ENCODE results near the gene GRID1. TPM values are rescaled to one million over a fixed set of nuclear protein-coding genes. Genes with fewer than 3 reads are reported as not detected.

Gene GRID1
- total RNA-seq, 1 donor from 2014 or later, result 0.60 TPM

- H3K36me3 Mint-ChIP-seq (ENCODE audit: low read depth), result peaks cover 2% of the 10 kb centered on the region
- H3K27ac Mint-ChIP-seq (ENCODE audit: unreplicated experiment), result no peak overlapping the region
- DNase-seq (ENCODE audit: low spot score), result peak; percentile 46
- peaks cover 25% of the 10 kb centered on the region for H3K4me1 Mint-ChIP-seq (ENCODE audit: low read depth)
- no peak for TF ChIP-seq CTCF (IDR thresholded peaks at IDR 0.05)
- peaks cover 2% of the 10 kb centered on the region for H3K9me3 Mint-ChIP-seq (ENCODE audit: low read depth)
- peaks cover 34% of the 10 kb centered on the region for H3K27me3 Mint-ChIP-seq (ENCODE audit: low read depth)
- H3K4me3 Mint-ChIP-seq (ENCODE audit: unreplicated experiment), result no peak overlapping the region
Measured at GRCh38 chr10:86361156-86362128, 5.2 kb downstream of the GRID1 start.

DNA sequence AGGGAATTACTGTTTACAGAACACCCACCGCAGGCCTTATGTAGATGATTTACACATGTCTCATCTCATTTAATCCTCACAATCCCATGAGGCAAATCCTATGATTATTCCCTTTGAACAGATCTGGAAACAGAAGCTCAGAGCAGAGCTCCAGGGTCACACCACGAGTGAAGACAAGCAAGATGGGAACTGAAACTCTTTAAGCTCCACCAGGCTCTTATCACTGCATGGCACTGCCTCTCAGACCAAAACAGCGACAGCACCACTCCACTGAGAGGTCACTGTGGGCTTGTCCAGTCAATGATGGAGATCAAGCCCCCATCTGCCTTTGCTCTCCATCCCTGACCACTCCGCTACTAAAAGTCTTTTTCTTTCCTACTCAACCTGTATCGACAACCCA lies 5.9 kb downstream of the GRID1 start:
- H3K27me3 Mint-ChIP-seq (ENCODE audit: low read depth), result peaks cover 34% of the 10 kb centered on the region
- no peak for DNase-seq (ENCODE audit: low spot score)
- H3K9me3 Mint-ChIP-seq (ENCODE audit: low read depth), result peaks cover 4% of the 10 kb centered on the region
- H3K27ac Mint-ChIP-seq (ENCODE audit: unreplicated experiment), result no peak overlapping the region
- peaks cover 24% of the 10 kb centered on the region for H3K4me1 Mint-ChIP-seq (ENCODE audit: low read depth)
- H3K36me3 Mint-ChIP-seq (ENCODE audit: low read depth), result peaks cover 2% of the 10 kb centered on the region
- H3K4me3 Mint-ChIP-seq (ENCODE audit: unreplicated experiment), result no peak overlapping the region
- no peak for TF ChIP-seq CTCF (IDR thresholded peaks at IDR 0.05)

GRCh38 chr10:86359954-86360353 lies 6.6 kb downstream of the GRID1 start:
- H3K27me3 Mint-ChIP-seq (ENCODE audit: low read depth), result peaks cover 33% of the 10 kb centered on the region

GRCh38 chr10:86359111-86359510 lies 7.5 kb downstream of the GRID1 start:
- Mint-ChIP-seq H3K4me3 (ENCODE audit: unreplicated experiment) (no peak overlapping the region), H3K4me1 (ENCODE audit: low read depth) (peaks cover 10% of the 10 kb centered on the region), H3K27ac (ENCODE audit: unreplicated experiment) (no peak overlapping the region), H3K27me3 (ENCODE audit: low read depth) (peaks cover 27% of the 10 kb centered on the region), H3K9me3 (ENCODE audit: low read depth) (peaks cover 4% of the 10 kb centered on the region), H3K36me3 (ENCODE audit: low read depth) (peaks cover under 1% of the 10 kb centered on the region)
- TF ChIP-seq CTCF (IDR thresholded peaks at IDR 0.05), result no peak
- DNase-seq (ENCODE audit: low spot score), result peak; percentile 7

More at GRCh38 chr10:86359954-86360353, 6.6 kb downstream of the GRID1 start:
- TF ChIP-seq CTCF (IDR thresholded peaks at IDR 0.05), result no peak
- Mint-ChIP-seq H3K4me1 (ENCODE audit: low read depth) (peaks cover 17% of the 10 kb centered on the region), H3K27ac (ENCODE audit: unreplicated experiment) (no peak overlapping the region), H3K4me3 (ENCODE audit: unreplicated experiment) (no peak overlapping the region), H3K9me3 (ENCODE audit: low read depth) (peaks cover 4% of the 10 kb centered on the region), H3K36me3 (ENCODE audit: low read depth) (peaks cover 2% of the 10 kb centered on the region)
- no peak for DNase-seq (ENCODE audit: low spot score)

GRCh38 chr10:86357676-86358075 lies 8.9 kb downstream of the GRID1 start:
- no peaks in the 10 kb centered on the region for H3K36me3 Mint-ChIP-seq (ENCODE audit: low read depth)
- H3K4me3 Mint-ChIP-seq (ENCODE audit: unreplicated experiment), result no peak overlapping the region
- H3K27me3 Mint-ChIP-seq (ENCODE audit: low read depth), result peaks cover 18% of the 10 kb centered on the region
- peaks cover 4% of the 10 kb centered on the region for H3K9me3 Mint-ChIP-seq (ENCODE audit: low read depth)
- peaks cover 4% of the 10 kb centered on the region for H3K4me1 Mint-ChIP-seq (ENCODE audit: low read depth)
- no peak overlapping the region for H3K27ac Mint-ChIP-seq (ENCODE audit: unreplicated experiment)
- DNase-seq (ENCODE audit: low spot score), result peak; percentile 62
- no peak for TF ChIP-seq CTCF (IDR thresholded peaks at IDR 0.05)
